WTC11 (cell line): Measurements from ENCODE around the gene RHOT1. TPM values are rescaled to one million over a fixed set of nuclear protein-coding genes. Genes with fewer than 3 reads are reported as not detected.
A peak's percentile ranks its signal among the peaks of the same experiment; 100 is the strongest.

ENCODE experiments used
- ATAC-seq: fragments of 200-7000 bp; cut with Tn5 transposase; 2 replicates; pipeline ENCODE4 v1.10.0; 2021; ENCODE audit warnings: mild to moderate bottlenecking, moderate library complexity
- Bru-seq: library from RNA; stranded (reverse); fragments of 400-500 nt; gene quantifications from one replicate; lab custom pipeline; 2021; lab: Mats Ljungman, UMichigan
- CTCF ChIA-PET: fragments of 300-600 bp; sonication (Branson Sonifier 250); formaldehyde crosslinking; loops from one replicate; lab custom pipeline; 2021; ENCODE audit warnings: antibody characterized with exemption; lab: Charles Lee
- POLR2A ChIA-PET: fragments of 350-600 bp; sonication (Branson Sonifier 250); formaldehyde crosslinking; loops from one replicate; lab custom pipeline; 2021; ENCODE audit warnings: antibody characterized with exemption; lab: Charles Lee
- DNase-seq: peaks from one replicate; pipeline ENCODE4 v3.0.0; 2021; ENCODE audit warnings: low spot score
- H3K27ac Mint-ChIP-seq: 2 replicates; pipeline ENCODE4 v1.8.0; 2021; ENCODE audit warnings: mixed read lengths
- H3K27me3 Mint-ChIP-seq: 2 replicates; pipeline ENCODE4 v1.8.0; 2021; ENCODE audit warnings: low read depth, mild to moderate bottlenecking, moderate library complexity, mixed read lengths
- H3K36me3 Mint-ChIP-seq: 2 replicates; pipeline ENCODE4 v1.8.0; 2021; ENCODE audit warnings: mixed read lengths
- H3K4me1 Mint-ChIP-seq: 2 replicates; pipeline ENCODE4 v1.8.0; 2022; ENCODE audit warnings: mixed read lengths
- H3K4me3 Mint-ChIP-seq: 2 replicates; pipeline ENCODE4 v1.8.0; 2021; ENCODE audit warnings: mild to moderate bottlenecking, moderate library complexity, mixed read lengths
- H3K9me3 Mint-ChIP-seq: 2 replicates; pipeline ENCODE4 v1.8.0; 2021; ENCODE audit warnings: mixed read lengths
- ARID4B ChIP-seq: sonication (generic); formaldehyde crosslinking; IDR thresholded peaks from 2 replicates; pipeline ENCODE4 v1.8.0; 2023; ENCODE audit warnings: missing genetic modification reagents, mild to moderate bottlenecking, borderline replicate concordance
- E2F5 ChIP-seq: sonication (generic); formaldehyde crosslinking; IDR thresholded peaks from 2 replicates; pipeline ENCODE4 v1.8.1; 2022; ENCODE audit warnings: mild to moderate bottlenecking, moderate library complexity, missing genetic modification reagents
- ETV6 ChIP-seq: sonication (generic); formaldehyde crosslinking; IDR thresholded peaks from 2 replicates; pipeline ENCODE4 v1.8.1; 2022; ENCODE audit warnings: mild to moderate bottlenecking, missing genetic modification reagents
- FOXK1 ChIP-seq: sonication (generic); formaldehyde crosslinking; IDR thresholded peaks from 2 replicates; pipeline ENCODE4 v1.8.0; 2022; ENCODE audit warnings: mild to moderate bottlenecking, moderate library complexity, missing genetic modification reagents
- FOXP1 ChIP-seq: sonication (generic); formaldehyde crosslinking; IDR thresholded peaks from 2 replicates; pipeline ENCODE4 v1.8.0; 2022; ENCODE audit warnings: missing genetic modification reagents, mild to moderate bottlenecking, moderate library complexity, borderline replicate concordance
- GTF2I ChIP-seq: fragments of 250-450 bp; sonication (Bioruptor Pico); conservative IDR thresholded peaks from 2 replicates; pipeline ENCODE4 v1.4.0; 2021; ENCODE audit warnings: mild to moderate bottlenecking
- HMGXB4 ChIP-seq: sonication (generic); formaldehyde crosslinking; IDR thresholded peaks from 2 replicates; pipeline ENCODE4 v1.8.1; 2023; ENCODE audit warnings: mild to moderate bottlenecking, moderate library complexity, missing genetic modification reagents
- IRF2 ChIP-seq: sonication (generic); formaldehyde crosslinking; IDR thresholded peaks from 2 replicates; pipeline ENCODE4 v1.8.0; 2022; ENCODE audit warnings: low read depth, missing genetic modification reagents, borderline replicate concordance
- JUN ChIP-seq: sonication (generic); formaldehyde crosslinking; IDR thresholded peaks from 2 replicates; pipeline ENCODE4 v1.8.0; 2023; ENCODE audit warnings: mild to moderate bottlenecking, missing genetic modification reagents
- MYBL2 ChIP-seq: sonication (generic); formaldehyde crosslinking; IDR thresholded peaks from 2 replicates; pipeline ENCODE4 v1.8.1; 2023; ENCODE audit warnings: mild to moderate bottlenecking, moderate library complexity, missing genetic modification reagents
- NFE2L1 ChIP-seq: sonication (generic); formaldehyde crosslinking; IDR thresholded peaks from 2 replicates; pipeline ENCODE4 v1.8.1; 2023; ENCODE audit warnings: missing genetic modification reagents
- NR1H2 ChIP-seq: sonication (generic); formaldehyde crosslinking; IDR thresholded peaks from 2 replicates; pipeline ENCODE4 v1.9.0; 2021; ENCODE audit warnings: mild to moderate bottlenecking, moderate library complexity, missing genetic modification reagents
- PRRX2 ChIP-seq: fragments of 250-450 bp; sonication (Bioruptor Pico); IDR thresholded peaks from 2 replicates; pipeline ENCODE4 v1.8.0; 2021; ENCODE audit warnings: mild to moderate bottlenecking
- RORB ChIP-seq: fragments of 250-450 bp; sonication (Bioruptor Pico); IDR thresholded peaks from 2 replicates; pipeline ENCODE4 v1.9.0; 2021; ENCODE audit warnings: mild to moderate bottlenecking
- SP1 ChIP-seq: sonication (generic); formaldehyde crosslinking; conservative IDR thresholded peaks from 2 replicates; pipeline ENCODE4 v1.8.1; 2022; ENCODE audit warnings: missing genetic modification reagents
- TEAD1 ChIP-seq: sonication (generic); formaldehyde crosslinking; IDR thresholded peaks from 2 replicates; pipeline ENCODE4 v1.8.0; 2022; ENCODE audit warnings: mild to moderate bottlenecking, missing genetic modification reagents
- ZNF138 ChIP-seq: sonication (generic); formaldehyde crosslinking; conservative IDR thresholded peaks from 2 replicates; pipeline ENCODE4 v1.8.1; 2022; ENCODE audit warnings: mild to moderate bottlenecking, moderate library complexity, missing genetic modification reagents
- ZNF423 ChIP-seq: fragments of 250-450 bp; sonication (Bioruptor Pico); IDR thresholded peaks from 2 replicates; pipeline ENCODE4 v2.1.2; 2022; ENCODE audit warnings: mild to moderate bottlenecking, moderate library complexity
- ZNF671 ChIP-seq: fragments of 250-450 bp; sonication (Bioruptor Pico); IDR thresholded peaks from 2 replicates; pipeline ENCODE4 v1.8.0; 2021; ENCODE audit warnings: mild to moderate bottlenecking
- long read RNA-seq, 3 experiments: library from RNA in 1 of 3; library from capped mRNA in 1 of 3; library from polyadenylated mRNA in 1 of 3; unstranded in 2 of 3; stranded (forward) in 1 of 3; transcript quantifications; one replicate each; pipeline ENCODE4 v2.0.0, GENCODE V29; 2021
- total RNA-seq: library from RNA; stranded (reverse); gene quantifications from 3 replicates; pipeline ENCODE4 v1.2.3, GENCODE V29; 2021
- TF ChIP-seq, protein P1 (sequence below): sonication (generic); formaldehyde crosslinking; IDR thresholded peaks from 2 replicates; pipeline ENCODE4 v1.8.0; 2023; ENCODE audit warnings: missing genetic modification reagents
- TF ChIP-seq, protein P2 (sequence below): sonication (generic); formaldehyde crosslinking; IDR thresholded peaks from 2 replicates; pipeline ENCODE4 v1.8.1; 2023; ENCODE audit warnings: mild to moderate bottlenecking, missing genetic modification reagents, moderate library complexity

Gene RHOT1
- total RNA-seq = 28.9 to 32.8 TPM (median 32.4 TPM) in 3 replicates
- Bru-seq, nascent RNA = percentile 72 among the genes with signal in this experiment
- long read RNA-seq, experiment 1, transcript RHOT1-205 (20 exons, 2,516 nt) = minor isoform, 15 of 173 reads
- long read RNA-seq, experiment 1, transcript RHOT1-204 (20 exons, 2,960 nt) = minor isoform, 21 of 173 reads
- long read RNA-seq, experiment 1, transcript RHOT1-201 (19 exons, 3,133 nt) = major isoform, 67 of 173 reads
- long read RNA-seq, experiment 1, transcript RHOT1-203 (21 exons, 3,297 nt) = minor isoform, 9 of 173 reads
- long read RNA-seq, experiment 1, partial matches to known transcripts = 14 of 173 reads
- long read RNA-seq, experiment 1, other reads (novel, unspliced or antisense) = 33 of 173 reads
- long read RNA-seq, experiment 2, transcript RHOT1-201 (19 exons, 3,133 nt) = major isoform, 12 of 47 reads
- long read RNA-seq, experiment 2, partial matches to known transcripts = 9 of 47 reads
- long read RNA-seq, experiment 2, other reads (novel, unspliced or antisense) = 19 of 47 reads
- long read RNA-seq, experiment 3, partial matches to known transcripts = 0 of 3 reads
- long read RNA-seq, experiment 3, other reads (novel, unspliced or antisense) = 0 of 3 reads

DNA sequence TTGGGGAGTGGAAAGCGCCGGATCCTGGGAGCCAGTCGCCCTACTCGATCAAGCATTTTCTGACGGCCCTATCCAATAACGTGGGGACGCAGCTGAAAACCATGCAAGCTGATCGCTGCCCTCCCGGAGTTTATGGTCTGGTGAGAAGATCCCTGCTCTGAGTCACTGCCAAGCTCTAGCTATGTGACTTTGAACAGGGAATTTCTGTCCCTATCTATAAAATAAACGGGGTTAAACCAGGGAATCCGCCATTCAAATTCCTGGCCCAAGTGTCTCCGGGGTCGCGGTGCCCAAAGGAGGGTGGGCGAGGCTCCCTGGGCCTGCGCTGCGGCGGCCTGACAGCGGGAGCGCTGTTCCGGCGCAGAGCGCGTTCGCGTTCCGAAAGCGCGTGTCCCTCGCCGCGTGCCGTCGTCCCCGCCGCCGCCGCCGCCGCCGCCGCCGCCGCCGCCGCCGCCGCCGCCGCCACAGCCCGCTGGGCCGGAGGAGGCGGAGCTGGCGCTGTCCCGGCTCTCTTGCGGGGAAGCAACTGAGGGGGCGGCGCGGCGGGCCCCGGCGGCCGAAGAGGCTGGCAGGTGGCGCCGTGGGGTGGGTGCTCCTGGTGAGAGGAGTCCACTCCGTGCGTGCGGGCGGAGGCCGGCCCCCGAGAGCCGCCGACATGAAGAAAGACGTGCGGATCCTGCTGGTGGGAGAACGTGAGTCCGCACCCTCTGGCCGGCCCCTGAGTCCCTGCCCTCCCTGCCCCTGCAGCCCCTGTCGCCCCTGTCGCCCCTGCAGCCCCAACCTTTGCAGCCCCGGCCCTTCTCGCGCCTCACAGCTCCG lies at the start of gene RHOT1:
TSS of gene RHOT1 (plus strand) at position 465 of the 819 bp plus-strand sequence. CDS start at position 656, 191 bp downstream.
- Mint-ChIP-seq H3K27me3 (no peaks in the 10 kb centered on the region; the same call in none of the 2 replicates), H3K27ac (peak within 1 kb of the TSS; percentile 97), H3K36me3 (no peaks in the 10 kb centered on the region), H3K4me1 (peaks cover 25% of the 10 kb centered on the region), H3K4me3 (peak within 1 kb of the TSS; percentile 96), H3K9me3 (no peaks in the 10 kb centered on the region)
- DNase-seq = peak; percentile 76
- ChIA-PET CTCF (interaction anchor here (0.7 to 8.6 kb wide), 8 partner anchors 16 to 302 kb away, joined by 3 to 76 read pairs (median 4); partner anchors contain the start of genes LRRC37B and PSMD11), POLR2A (interaction anchor here (0.5 to 0.6 kb wide), 2 partner anchors 212 to 260 kb away, joined by 3 read pairs; no protein-coding TSS in a partner anchor)
- peak; percentile 63 for ATAC-seq
- TF ChIP-seq PRRX2 (CRISPR knock-in tag) = 0 out of 2 replicates have a peak, but pooled peaks have one; percentile 20
- no peak for TF ChIP-seq NR1H2 (CRISPR knock-in tag)
- 0 out of 2 replicates have a peak, but pooled peaks have one; percentile 28 for TF ChIP-seq E2F5 (CRISPR knock-in tag)
- TF ChIP-seq ZNF423 (CRISPR knock-in tag) = peak; percentile 80
- 0 out of 2 replicates have a peak, but pooled peaks have one; percentile 25 for TF ChIP-seq NFE2L1 (CRISPR knock-in tag)
- TF ChIP-seq ARID4B (CRISPR knock-in tag) = peak; percentile 51; the same call in 1 of the 2 replicates
- TF ChIP-seq FOXK1 (CRISPR knock-in tag) = no peak; the same call in 1 of the 2 replicates
- TF ChIP-seq JUN (CRISPR knock-in tag) = 0 out of 2 replicates have a peak, but pooled peaks have one; percentile 22
- no peak for TF ChIP-seq ZNF671 (CRISPR knock-in tag)
- peak; percentile 58; the same call in 1 of the 2 replicates for TF ChIP-seq MYBL2 (CRISPR knock-in tag)
- TF ChIP-seq, protein P1, sequence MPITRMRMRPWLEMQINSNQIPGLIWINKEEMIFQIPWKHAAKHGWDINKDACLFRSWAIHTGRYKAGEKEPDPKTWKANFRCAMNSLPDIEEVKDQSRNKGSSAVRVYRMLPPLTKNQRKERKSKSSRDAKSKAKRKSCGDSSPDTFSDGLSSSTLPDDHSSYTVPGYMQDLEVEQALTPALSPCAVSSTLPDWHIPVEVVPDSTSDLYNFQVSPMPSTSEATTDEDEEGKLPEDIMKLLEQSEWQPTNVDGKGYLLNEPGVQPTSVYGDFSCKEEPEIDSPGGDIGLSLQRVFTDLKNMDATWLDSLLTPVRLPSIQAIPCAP (CRISPR knock-in tag) = no peak
- no peak for TF ChIP-seq GTF2I (CRISPR knock-in tag)
- 0 out of 2 replicates have a peak, but pooled peaks have one; percentile 44 for TF ChIP-seq ETV6 (CRISPR knock-in tag)
- peak; percentile 50; the same call in 1 of the 2 replicates for TF ChIP-seq FOXP1 (CRISPR knock-in tag)
- TF ChIP-seq TEAD1 (CRISPR knock-in tag) = 0 out of 2 replicates have a peak, but pooled peaks have one; percentile 20
- peak; percentile 52 for TF ChIP-seq HMGXB4 (CRISPR knock-in tag)
- no peak for TF ChIP-seq RORB (CRISPR knock-in tag)
- TF ChIP-seq IRF2 (CRISPR knock-in tag) = no peak
- TF ChIP-seq ZNF138 (CRISPR knock-in tag) = no peak
- TF ChIP-seq SP1 (CRISPR knock-in tag) = peak; percentile 47
- TF ChIP-seq, protein P2, sequence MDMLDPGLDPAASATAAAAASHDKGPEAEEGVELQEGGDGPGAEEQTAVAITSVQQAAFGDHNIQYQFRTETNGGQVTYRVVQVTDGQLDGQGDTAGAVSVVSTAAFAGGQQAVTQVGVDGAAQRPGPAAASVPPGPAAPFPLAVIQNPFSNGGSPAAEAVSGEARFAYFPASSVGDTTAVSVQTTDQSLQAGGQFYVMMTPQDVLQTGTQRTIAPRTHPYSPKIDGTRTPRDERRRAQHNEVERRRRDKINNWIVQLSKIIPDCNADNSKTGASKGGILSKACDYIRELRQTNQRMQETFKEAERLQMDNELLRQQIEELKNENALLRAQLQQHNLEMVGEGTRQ (CRISPR knock-in tag) = peak; percentile 32; the same call in 1 of the 2 replicates
